Type B pancreatic cell (in vitro differentiated cells): ENCODE results near the gene HOXD13. TPM values are rescaled to one million over a fixed set of nuclear protein-coding genes. Genes with fewer than 3 reads are reported as not detected.
A peak's percentile ranks its signal among the peaks of the same experiment; 100 is the strongest.

ENCODE experiments used
- DNase-seq: peaks from one replicate; pipeline ENCODE4 v3.0.0; 2021; ENCODE audit warnings: mixed read lengths; ENCODE audit not compliant: unreplicated experiment; ENCODE audit errors: extremely low spot score
- H3K27ac Mint-ChIP-seq: 2 replicates; pipeline ENCODE4 v1.8.0; 2021; ENCODE audit warnings: mild to moderate bottlenecking, mixed read lengths
- H3K27me3 Mint-ChIP-seq: 2 replicates; pipeline ENCODE4 v1.8.0; 2021; ENCODE audit warnings: mixed read lengths
- H3K36me3 Mint-ChIP-seq: 2 replicates; pipeline ENCODE4 v1.8.0; 2021; ENCODE audit warnings: mixed read lengths
- H3K4me1 Mint-ChIP-seq: one replicate; pipeline ENCODE4 v1.8.0; 2021; ENCODE audit warnings: mixed read lengths; ENCODE audit not compliant: unreplicated experiment
- H3K4me3 Mint-ChIP-seq: 2 replicates; pipeline ENCODE4 v1.8.0; 2021; ENCODE audit warnings: mild to moderate bottlenecking, mixed read lengths
- H3K9me3 Mint-ChIP-seq: 2 replicates; pipeline ENCODE4 v1.8.0; 2021; ENCODE audit warnings: mixed read lengths
- total RNA-seq: library from RNA; stranded (reverse); gene quantifications from 2 replicates; pipeline ENCODE4 v1.2.1, GENCODE V29; 2021; ENCODE audit warnings: low replicate concordance
- TF ChIP-seq, protein P1 (sequence below): fragments of 200-600 bp; sonication (generic); conservative IDR thresholded peaks from 2 replicates; pipeline ENCODE4 v1.5.0; 2021; ENCODE audit warnings: antibody characterized with exemption, mild to moderate bottlenecking

The HOXD13 gene
- total RNA-seq, 1 donor from 2014 or later, result 0.43 TPM

DNA sequence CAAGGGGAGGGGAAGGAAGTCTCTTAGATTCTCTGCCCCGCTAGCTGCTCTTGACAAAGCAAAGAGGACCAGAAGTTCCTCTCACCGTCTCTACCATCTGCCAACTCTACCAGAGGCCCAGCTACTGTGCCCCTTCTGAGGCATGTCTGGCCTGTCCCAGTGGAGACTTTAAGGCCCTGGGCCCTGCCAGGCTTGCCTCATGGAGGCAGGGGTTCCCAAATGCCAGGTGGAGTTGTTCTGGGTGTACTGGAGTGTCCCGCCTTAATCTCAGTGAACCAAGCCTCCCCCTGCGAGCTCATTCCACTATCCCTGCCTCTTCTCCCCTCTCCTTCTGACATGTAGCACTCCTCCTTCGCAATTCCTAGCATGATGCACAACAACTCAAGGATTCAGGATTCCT lies 9.3 kb downstream of the HOXD13 start:
- Mint-ChIP-seq H3K36me3 (no peaks in the 10 kb centered on the region), H3K4me1 (peaks cover 14% of the 10 kb centered on the region), H3K27ac (no peak overlapping the region), H3K9me3 (no peaks in the 10 kb centered on the region), H3K27me3 (peaks cover 96% of the 10 kb centered on the region), H3K4me3 (no peak overlapping the region)
- DNase-seq, result peak; percentile 45
- TF ChIP-seq, protein P1, sequence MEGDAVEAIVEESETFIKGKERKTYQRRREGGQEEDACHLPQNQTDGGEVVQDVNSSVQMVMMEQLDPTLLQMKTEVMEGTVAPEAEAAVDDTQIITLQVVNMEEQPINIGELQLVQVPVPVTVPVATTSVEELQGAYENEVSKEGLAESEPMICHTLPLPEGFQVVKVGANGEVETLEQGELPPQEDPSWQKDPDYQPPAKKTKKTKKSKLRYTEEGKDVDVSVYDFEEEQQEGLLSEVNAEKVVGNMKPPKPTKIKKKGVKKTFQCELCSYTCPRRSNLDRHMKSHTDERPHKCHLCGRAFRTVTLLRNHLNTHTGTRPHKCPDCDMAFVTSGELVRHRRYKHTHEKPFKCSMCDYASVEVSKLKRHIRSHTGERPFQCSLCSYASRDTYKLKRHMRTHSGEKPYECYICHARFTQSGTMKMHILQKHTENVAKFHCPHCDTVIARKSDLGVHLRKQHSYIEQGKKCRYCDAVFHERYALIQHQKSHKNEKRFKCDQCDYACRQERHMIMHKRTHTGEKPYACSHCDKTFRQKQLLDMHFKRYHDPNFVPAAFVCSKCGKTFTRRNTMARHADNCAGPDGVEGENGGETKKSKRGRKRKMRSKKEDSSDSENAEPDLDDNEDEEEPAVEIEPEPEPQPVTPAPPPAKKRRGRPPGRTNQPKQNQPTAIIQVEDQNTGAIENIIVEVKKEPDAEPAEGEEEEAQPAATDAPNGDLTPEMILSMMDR, result no peak

DNA sequence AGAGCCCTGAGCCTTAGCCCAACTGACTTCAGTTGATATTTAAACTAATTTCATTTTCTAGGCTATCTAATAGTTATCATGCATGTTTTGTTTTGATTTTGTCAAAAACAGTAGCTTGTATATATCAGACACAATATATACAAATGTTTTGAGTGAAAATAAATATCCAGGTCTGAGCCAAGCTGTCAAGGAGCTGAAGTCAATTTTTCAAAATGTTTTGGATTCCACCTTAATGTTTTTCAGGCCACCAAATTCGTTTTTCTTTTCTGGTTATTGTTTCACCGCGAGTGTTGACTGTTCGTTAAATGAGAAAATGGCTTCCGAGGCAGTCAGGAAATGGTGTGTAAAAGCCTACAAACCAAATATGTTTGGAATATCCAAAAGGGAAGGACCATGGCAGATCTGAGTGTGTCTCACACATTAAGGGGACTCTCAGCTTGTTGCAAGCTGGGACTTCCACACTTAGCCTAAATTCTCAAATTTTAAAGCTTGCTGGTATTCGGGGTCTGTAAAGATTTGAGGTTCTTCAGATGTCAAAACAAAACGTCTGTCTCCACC lies 9.9 kb downstream of the HOXD13 start:
- H3K27ac Mint-ChIP-seq, result no peak overlapping the region
- no peaks in the 10 kb centered on the region for H3K9me3 Mint-ChIP-seq
- H3K27me3 Mint-ChIP-seq, result peaks cover 95% of the 10 kb centered on the region
- peaks cover 14% of the 10 kb centered on the region for H3K4me1 Mint-ChIP-seq
- H3K4me3 Mint-ChIP-seq, result no peak overlapping the region
- TF ChIP-seq, protein P1, result no peak
- no peak for DNase-seq
- H3K36me3 Mint-ChIP-seq, result no peaks in the 10 kb centered on the region

DNA sequence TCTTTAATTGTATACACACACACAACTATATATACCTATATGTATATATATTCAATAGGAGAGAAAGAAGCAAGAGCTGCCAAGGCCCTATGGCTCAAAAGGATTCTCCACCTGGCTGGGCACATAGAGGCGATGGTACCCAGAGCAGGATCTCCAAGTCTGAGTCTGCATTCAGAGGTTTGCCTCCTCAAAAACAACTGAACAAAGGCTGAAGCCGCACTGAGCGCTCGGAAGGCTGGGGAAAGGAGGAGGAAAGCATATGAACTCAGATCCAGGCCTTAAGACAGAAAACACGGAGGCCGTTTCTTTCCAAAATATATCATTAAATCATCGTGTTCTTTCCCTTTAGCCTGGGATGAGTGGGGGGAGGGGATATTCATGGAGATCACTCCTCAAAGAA lies 10.7 kb downstream of the HOXD13 start:
- DNase-seq, result peak; percentile 45
- H3K27me3 Mint-ChIP-seq, result peaks cover 90% of the 10 kb centered on the region
- H3K4me3 Mint-ChIP-seq, result no peak overlapping the region
- peaks cover 14% of the 10 kb centered on the region for H3K4me1 Mint-ChIP-seq
- no peak overlapping the region for H3K27ac Mint-ChIP-seq
- TF ChIP-seq, protein P1, result no peak
- no peaks in the 10 kb centered on the region for H3K9me3 Mint-ChIP-seq
- no peaks in the 10 kb centered on the region for H3K36me3 Mint-ChIP-seq

DNA sequence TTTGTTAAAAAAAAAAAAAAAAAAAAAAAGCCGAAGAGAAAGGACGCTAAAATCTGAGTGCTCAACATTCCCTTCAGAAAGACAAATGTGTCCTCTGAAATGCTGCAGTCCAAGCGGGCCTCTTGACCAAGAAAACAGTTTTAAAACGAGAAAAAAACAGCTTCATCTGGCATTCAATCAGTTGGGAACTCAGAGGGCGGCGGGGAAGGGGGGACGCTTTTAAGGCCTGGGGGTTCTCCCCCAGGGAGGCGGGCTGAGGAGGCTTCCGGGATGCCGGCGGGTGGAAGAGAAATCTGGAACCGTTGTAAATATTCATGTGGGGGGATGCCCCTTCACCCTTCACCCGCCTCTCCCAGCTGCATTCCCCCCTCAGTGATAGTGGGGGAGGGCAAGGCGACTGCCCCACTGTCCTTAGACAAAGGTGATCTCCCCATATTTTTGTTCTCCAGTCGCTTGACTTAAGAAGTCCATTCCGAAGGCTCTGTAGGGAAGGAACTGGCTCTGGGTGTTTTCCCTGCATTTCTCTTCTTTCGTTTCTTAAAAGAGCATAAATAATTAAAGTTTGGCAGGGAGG lies 11.3 kb downstream of the HOXD13 start:
- H3K4me3 Mint-ChIP-seq, result peak overlapping the region; percentile 68
- H3K4me1 Mint-ChIP-seq, result peaks cover 14% of the 10 kb centered on the region
- H3K27me3 Mint-ChIP-seq, result peaks cover 90% of the 10 kb centered on the region
- DNase-seq, result peak; percentile 44
- TF ChIP-seq, protein P1, result no peak
- no peaks in the 10 kb centered on the region for H3K9me3 Mint-ChIP-seq
- H3K36me3 Mint-ChIP-seq, result no peaks in the 10 kb centered on the region
- H3K27ac Mint-ChIP-seq, result no peak overlapping the region

- Mint-ChIP-seq H3K36me3 (no peaks in the 10 kb centered on the region), H3K27me3 (peaks cover 90% of the 10 kb centered on the region), H3K27ac (no peak overlapping the region), H3K4me3 (peak overlapping the region; percentile 80), H3K9me3 (no peaks in the 10 kb centered on the region), H3K4me1 (peaks cover 14% of the 10 kb centered on the region)
- TF ChIP-seq, protein P1, result no peak
- peak; percentile 67 for DNase-seq
These were observed 12.0 kb downstream of the HOXD13 start for GRCh38 chr2:176104316-176105077.
